Measurements from ENCODE around the gene TNKS2. TPM values are rescaled to one million over a fixed set of nuclear protein-coding genes. Genes with fewer than 3 reads are reported as not detected.

Gene TNKS2
- total RNA-seq, 2 experiments from 2014 or later = 47.8 to 50.4 TPM

GRCh38 chr10:91798649-91799611 lies 704 bp downstream of the TNKS2 start:
- Histone ChIP-seq H3K36me3 (ENCODE audit: insufficient read depth, low read length) (peaks cover 18% of the 10 kb centered on the region), H3K4me1 (ENCODE audit: insufficient read depth, low read length) (peaks cover 26% of the 10 kb centered on the region), H3K9me3 (ENCODE audit: control insufficient read depth in 1 of 2, insufficient read depth in 1 of 2, low read length in 2 of 2) (no peaks in the 10 kb centered on the region), H3K27ac (ENCODE audit: low read depth in 1 of 2, low read length in 2 of 2) (peak overlapping the region; percentile 72 to 90), H3K4me3 (ENCODE audit: low read length) (peak overlapping the region; percentile 93), H3K27me3 (ENCODE audit: control insufficient read depth in 1 of 2, insufficient read depth in 2 of 2, low read length in 2 of 2) (no peaks in the 10 kb centered on the region)
- Mint-ChIP-seq H3K4me1 (ENCODE audit: low read depth) (peaks cover 77% of the 10 kb centered on the region), H3K27ac (peak overlapping the region; percentile 97), H3K9me3 (no peaks in the 10 kb centered on the region), H3K27me3 (no peaks in the 10 kb centered on the region), H3K36me3 (ENCODE audit: low read depth) (peaks cover 50% of the 10 kb centered on the region), H3K4me3 (peak overlapping the region; percentile 98)
- ATAC-seq (ENCODE audit: poor library complexity) (peak; percentile 63), DNase-seq (peak in 13 of 14 experiments; percentile 30 to 81 (median 52))
- no peak for TF ChIP-seq CTCF (IDR thresholded peaks at IDR 0.05)
- POLR2A ChIA-PET = interaction anchor here (0.6 to 5.1 kb wide), 25 partner anchors 9 to 1049 kb away, joined by 3 to 77 read pairs (median 4); partner anchors contain the start of genes BTAF1, CPEB3, EXOC6 and FGFBP3
- intact Hi-C loops (cut with DNase I, micrococcal nuclease) = loop anchor here (2.0 to 10.0 kb wide), 8 partner anchors 40 to 793 kb away; partner anchors contain the start of genes BTAF1 (in 2 of the 2), CPEB3 (in 1 of the 2), FGFBP3 (in 1 of the 2) and HECTD2 (in 1 of the 2)
- CTCF ChIA-PET = interaction anchor here (1.5 to 3.6 kb wide), 3 partner anchors 12 to 389 kb away, joined by 3 to 11 read pairs (median 4); partner anchors contain the start of genes FGFBP3 and HECTD2

- peak overlapping the region; percentile 97 for H3K27ac Mint-ChIP-seq
- DNase-seq (peak in 1 of 14 experiments; percentile 5), ATAC-seq (ENCODE audit: poor library complexity) (no peak)
- Histone ChIP-seq H3K9me3 (ENCODE audit: control insufficient read depth in 1 of 2, insufficient read depth in 1 of 2, low read length in 2 of 2) (no peaks in the 10 kb centered on the region), H3K4me1 (ENCODE audit: insufficient read depth, low read length) (peaks cover 26% of the 10 kb centered on the region), H3K27ac (ENCODE audit: low read depth in 1 of 2, low read length in 2 of 2) (peak overlapping the region in 1 of 2 donors; percentile 90), H3K27me3 (ENCODE audit: control insufficient read depth in 1 of 2, insufficient read depth in 2 of 2, low read length in 2 of 2) (no peaks in the 10 kb centered on the region), H3K4me3 (ENCODE audit: low read length) (peak overlapping the region; percentile 93), H3K36me3 (ENCODE audit: insufficient read depth, low read length) (peaks cover 19% of the 10 kb centered on the region)
- H3K4me1 Mint-ChIP-seq (ENCODE audit: low read depth) = peaks cover 84% of the 10 kb centered on the region
- CTCF ChIA-PET = interaction anchor here (1.5 to 3.6 kb wide), 2 partner anchors 12 to 109 kb away, joined by 4 to 11 read pairs; partner anchors contain the start of gene FGFBP3
- no peak for TF ChIP-seq CTCF (IDR thresholded peaks at IDR 0.05)
- POLR2A ChIA-PET = interaction anchor here (1.0 to 5.1 kb wide), 9 partner anchors 8 to 792 kb away, joined by 3 to 77 read pairs (median 5); partner anchors contain the start of genes BTAF1 and FGFBP3
- H3K36me3 Mint-ChIP-seq (ENCODE audit: low read depth) = peaks cover 57% of the 10 kb centered on the region
- H3K9me3 Mint-ChIP-seq = no peaks in the 10 kb centered on the region
- H3K27me3 Mint-ChIP-seq = no peaks in the 10 kb centered on the region
- H3K4me3 Mint-ChIP-seq = peak overlapping the region; percentile 98
- intact Hi-C loops (cut with DNase I, micrococcal nuclease) = loop anchor here (2.0 to 10.0 kb wide), 8 partner anchors 41 to 793 kb away; partner anchors contain the start of genes BTAF1 (in 2 of the 2), CPEB3 (in 1 of the 2), FGFBP3 (in 1 of the 2) and HECTD2 (in 1 of the 2)
Observed at GRCh38 chr10:91799612-91799975, 1.4 kb downstream of the TNKS2 start.

GRCh38 chr10:91800182-91800581 lies 2.0 kb downstream of the TNKS2 start:
- intact Hi-C loops (cut with DNase I, micrococcal nuclease) = loop anchor here in 1 of 2 experiments (5.0 kb wide), 1 partner anchor 638 kb away; no protein-coding TSS in a partner anchor
- ATAC-seq (ENCODE audit: poor library complexity) (no peak), DNase-seq (no peak)
- H3K27ac ChIP-seq (ENCODE audit: low read depth in 1 of 2, low read length in 2 of 2) = no peak overlapping the region
- Mint-ChIP-seq H3K27me3 (no peaks in the 10 kb centered on the region), H3K36me3 (ENCODE audit: low read depth) (peaks cover 63% of the 10 kb centered on the region), H3K27ac (peak overlapping the region; percentile 97), H3K4me1 (ENCODE audit: low read depth) (peaks cover 90% of the 10 kb centered on the region), H3K9me3 (no peaks in the 10 kb centered on the region), H3K4me3 (peak overlapping the region; percentile 98)
- H3K4me3 ChIP-seq (ENCODE audit: low read length) = peak overlapping the region; percentile 93
- H3K9me3 ChIP-seq (ENCODE audit: control insufficient read depth in 1 of 2, insufficient read depth in 1 of 2, low read length in 2 of 2) = no peaks in the 10 kb centered on the region
- H3K4me1 ChIP-seq (ENCODE audit: insufficient read depth, low read length) = peaks cover 26% of the 10 kb centered on the region
- no peaks in the 10 kb centered on the region for H3K27me3 ChIP-seq (ENCODE audit: control insufficient read depth in 1 of 2, insufficient read depth in 2 of 2, low read length in 2 of 2)
- ChIA-PET CTCF (no interaction called here), POLR2A (interaction anchor here (1.3 to 5.1 kb wide), 2 partner anchors 11 to 124 kb away, joined by 4 to 77 read pairs; partner anchors contain the start of gene BTAF1)
- TF ChIP-seq CTCF (IDR thresholded peaks at IDR 0.05) = no peak
- peaks cover 22% of the 10 kb centered on the region for H3K36me3 ChIP-seq (ENCODE audit: insufficient read depth, low read length)
